PC-9 (cell line): ENCODE data around the gene PRELID1.

Experiments
- EZH2 ChIP-seq: fragments of 200-600 bp; sonication (generic); IDR thresholded peaks from 2 replicates; pipeline ENCODE4 v1.8.0; 2017; ENCODE audit warnings: antibody characterized with exemption, low read depth
- TF ChIP-seq, protein P1 (sequence below): fragments of 200-600 bp; sonication (generic); conservative IDR thresholded peaks from 2 replicates; pipeline ENCODE4 v1.6.1; 2017; ENCODE audit warnings: mixed run types, antibody characterized with exemption, mild to moderate bottlenecking, moderate library complexity

DNA sequence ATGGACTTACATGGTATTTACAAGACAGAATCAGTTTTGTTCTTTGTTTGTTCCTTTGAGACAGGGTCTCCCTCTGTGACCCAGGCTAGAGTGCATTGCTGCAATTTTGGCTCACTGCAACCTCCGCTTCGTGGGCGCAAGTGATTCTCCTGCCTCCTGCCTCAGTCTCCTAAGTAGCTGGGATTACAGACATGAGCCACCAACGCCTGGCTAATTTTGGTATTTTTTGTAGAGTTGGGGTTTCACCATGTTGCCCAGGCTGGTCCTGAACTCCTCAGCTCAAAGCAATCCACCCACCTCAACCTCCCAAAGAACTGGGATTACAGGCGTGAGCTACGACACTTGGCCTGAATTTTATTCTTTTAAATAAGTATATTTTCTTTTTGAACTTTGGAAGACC, 27.7 kb upstream of the PRELID1 start:
- TF ChIP-seq, protein P1, sequence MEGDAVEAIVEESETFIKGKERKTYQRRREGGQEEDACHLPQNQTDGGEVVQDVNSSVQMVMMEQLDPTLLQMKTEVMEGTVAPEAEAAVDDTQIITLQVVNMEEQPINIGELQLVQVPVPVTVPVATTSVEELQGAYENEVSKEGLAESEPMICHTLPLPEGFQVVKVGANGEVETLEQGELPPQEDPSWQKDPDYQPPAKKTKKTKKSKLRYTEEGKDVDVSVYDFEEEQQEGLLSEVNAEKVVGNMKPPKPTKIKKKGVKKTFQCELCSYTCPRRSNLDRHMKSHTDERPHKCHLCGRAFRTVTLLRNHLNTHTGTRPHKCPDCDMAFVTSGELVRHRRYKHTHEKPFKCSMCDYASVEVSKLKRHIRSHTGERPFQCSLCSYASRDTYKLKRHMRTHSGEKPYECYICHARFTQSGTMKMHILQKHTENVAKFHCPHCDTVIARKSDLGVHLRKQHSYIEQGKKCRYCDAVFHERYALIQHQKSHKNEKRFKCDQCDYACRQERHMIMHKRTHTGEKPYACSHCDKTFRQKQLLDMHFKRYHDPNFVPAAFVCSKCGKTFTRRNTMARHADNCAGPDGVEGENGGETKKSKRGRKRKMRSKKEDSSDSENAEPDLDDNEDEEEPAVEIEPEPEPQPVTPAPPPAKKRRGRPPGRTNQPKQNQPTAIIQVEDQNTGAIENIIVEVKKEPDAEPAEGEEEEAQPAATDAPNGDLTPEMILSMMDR = no peak
- TF ChIP-seq EZH2 = no peak
